Fibroblast of skin of right quadriceps (primary cell): ENCODE results near the gene RTL10.

Experiments
- DNase-seq: peaks from one replicate; pipeline ENCODE4 v3.0.0-alpha.2; 2013

Gene RTL10

DNA sequence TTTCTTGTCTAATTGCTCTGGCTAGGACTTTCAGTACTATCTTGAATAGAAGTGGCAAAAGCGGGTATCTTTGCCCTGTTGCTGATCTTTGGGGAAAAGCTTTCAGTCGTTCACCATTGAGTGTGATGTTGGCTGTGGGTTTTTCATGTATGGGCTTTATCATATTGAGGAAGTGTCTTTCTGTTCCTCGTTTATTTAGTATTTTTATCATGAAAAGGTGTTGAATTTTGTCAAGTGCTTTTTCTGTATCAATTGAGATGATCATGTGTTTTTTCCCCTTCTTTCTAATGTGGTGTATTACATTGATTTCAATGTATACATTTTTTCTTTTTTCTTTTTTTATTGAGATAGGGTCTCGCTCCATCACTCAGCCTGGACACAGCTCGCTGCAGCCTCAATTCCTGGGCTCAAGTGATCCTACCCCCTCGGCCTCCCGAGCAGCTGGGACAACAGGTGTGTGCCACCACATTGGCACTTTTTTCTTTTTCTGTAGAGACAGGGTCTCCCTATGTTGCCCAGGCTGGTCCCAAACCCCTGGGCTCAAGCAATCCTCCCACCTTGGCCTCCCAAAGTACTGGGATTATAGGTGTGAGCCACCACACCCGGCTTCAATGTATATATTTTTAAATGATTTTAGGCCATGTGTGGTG is 5.3 kb upstream of the RTL10 start:
- DNase-seq, result no peak

GRCh38 chr22:19857382-19857781 is 2.7 kb upstream of the RTL10 start:
- no peak for DNase-seq

- DNase-seq, result peak; percentile 50
Measured at GRCh38 chr22:19855504-19856409, 1.1 kb upstream of the RTL10 start.

GRCh38 chr22:19853879-19854777 is 546 bp downstream of the RTL10 start:
- no peak for DNase-seq

DNA sequence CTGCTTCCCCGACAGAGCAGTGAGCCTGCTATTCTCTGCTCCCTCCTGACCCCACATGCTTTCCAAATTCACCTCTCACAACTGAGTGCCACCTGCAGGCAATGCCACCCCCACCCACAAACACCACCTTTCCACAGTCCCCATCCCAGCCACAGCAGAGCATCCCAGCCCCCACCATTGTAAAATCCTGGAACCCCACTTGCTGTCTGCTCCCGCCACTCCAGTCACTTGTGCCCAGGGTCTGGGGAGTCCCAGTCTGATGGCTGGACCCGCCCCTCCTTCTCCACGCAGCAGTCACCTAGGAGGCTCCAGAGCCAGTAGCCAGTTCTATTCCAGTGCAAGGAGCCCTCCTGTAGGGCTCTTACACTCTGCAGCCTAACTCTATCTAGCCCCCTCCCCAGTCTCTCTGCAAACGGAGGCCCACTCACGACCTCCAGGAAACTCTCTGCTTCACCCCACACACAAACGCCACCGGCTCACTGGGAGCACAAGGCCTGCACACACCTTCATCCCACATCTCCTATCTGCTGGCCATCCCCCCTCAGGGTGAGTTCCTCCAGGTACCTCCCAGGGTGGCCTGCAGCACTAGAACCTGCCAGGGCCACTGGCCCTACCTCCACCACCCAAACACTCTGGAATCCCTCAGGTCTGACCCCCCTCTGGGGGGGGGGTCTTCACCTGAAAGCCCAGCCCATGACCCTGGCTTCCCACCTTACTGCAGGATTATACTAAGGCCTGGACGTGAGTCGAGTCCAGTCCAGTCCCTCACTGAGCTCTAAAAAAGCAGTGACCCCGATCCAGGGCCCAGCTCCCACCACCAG is 1.4 kb downstream of the RTL10 start:
- DNase-seq, result no peak

- DNase-seq, result no peak
Measured at GRCh38 chr22:19852177-19852781, 2.4 kb downstream of the RTL10 start.

- DNase-seq, result no peak
Measured at GRCh38 chr22:19851291-19852176, 3.1 kb downstream of the RTL10 start.

GRCh38 chr22:19850763-19851109 is 3.9 kb downstream of the RTL10 start:
- DNase-seq, result no peak

DNA sequence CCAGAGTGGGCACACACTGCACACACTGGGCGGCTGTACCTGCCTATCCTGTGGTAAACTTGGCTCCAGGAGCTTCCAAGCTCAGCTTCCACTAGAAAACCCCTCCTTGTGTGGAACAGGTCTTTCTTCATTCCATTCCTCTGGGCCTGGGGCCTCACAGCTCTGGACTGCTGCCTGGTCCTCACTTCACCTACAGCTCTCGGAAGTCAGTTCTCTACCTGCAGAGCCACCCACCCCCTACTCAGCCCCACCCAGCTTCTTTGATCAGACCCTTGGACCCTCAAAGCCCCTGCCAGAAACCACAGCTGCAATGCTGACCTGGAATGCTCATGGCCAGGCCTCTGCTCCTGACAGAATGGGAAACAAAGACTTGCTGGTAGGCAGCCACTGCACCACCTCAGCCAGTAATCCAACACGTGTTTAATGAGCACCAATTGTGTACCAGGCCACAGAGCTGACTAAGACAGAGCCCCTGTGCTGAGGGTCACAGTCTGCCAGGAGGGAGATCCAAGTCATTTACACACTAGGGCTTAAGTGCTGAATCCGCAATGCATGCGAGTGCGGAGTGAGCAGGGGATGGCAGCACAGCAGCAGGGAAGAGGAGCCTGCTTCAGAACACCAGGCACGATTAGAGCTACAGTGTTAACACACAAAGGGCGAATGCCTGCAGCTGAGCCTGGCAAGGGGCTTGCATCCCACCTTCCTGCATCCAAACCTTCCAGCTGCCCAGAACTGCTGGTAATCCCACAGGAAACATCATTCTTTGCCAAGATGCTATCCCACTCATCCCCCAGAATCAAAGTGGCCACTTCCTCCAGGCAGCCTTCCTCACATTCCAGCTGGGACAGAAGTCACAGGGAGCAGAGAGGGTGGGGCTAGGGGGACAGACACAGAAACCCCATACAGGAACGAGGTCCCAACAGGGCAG is 4.6 kb downstream of the RTL10 start:
- no peak for DNase-seq

DNA sequence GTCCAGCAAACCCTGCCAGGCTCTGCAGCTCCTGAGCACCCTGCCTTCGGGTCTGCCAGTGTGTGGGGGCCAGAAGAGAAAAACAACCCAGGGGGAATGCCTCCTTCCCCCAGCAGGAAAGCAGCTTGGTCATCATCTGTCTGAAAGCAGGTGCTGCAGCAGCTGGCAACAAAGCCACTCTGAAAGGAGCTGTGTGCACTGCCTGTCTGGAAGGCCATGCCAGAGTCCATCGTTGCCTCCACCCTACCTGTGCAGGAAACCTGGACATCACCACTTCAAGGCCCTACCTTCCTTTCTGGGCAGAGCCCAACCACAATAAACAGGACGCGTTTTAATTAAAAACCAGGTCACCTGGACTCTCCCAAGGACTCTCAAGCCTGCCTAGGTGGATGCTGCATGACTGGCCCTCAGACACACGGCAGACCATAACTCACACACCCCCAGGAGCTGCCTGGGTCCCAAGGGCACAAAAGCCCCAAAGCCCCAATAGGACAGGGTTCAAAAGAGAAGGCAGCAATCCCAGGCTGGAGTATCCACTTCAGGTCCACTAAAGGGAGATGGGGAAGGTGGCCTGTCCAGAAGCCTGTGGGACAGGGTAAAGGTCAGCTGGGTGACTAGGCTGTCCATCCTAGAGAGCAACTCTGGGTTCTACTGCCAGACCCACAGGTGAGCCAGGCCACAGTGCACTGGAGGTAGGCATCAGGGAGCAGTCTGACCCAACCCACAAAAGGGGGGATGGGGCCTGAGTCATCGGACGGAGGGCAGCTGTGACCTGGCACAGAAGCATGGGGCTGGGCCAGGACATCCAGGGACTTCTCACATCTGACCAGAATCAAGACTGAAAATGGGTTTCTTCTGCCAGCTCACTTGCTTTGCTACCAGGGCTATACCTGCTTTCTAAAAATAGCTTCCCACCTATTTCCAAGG is 6.1 kb downstream of the RTL10 start:
- no peak for DNase-seq

GRCh38 chr22:19847345-19847632 is 7.4 kb downstream of the RTL10 start:
- no peak for DNase-seq

- no peak for DNase-seq
Measured at GRCh38 chr22:19846620-19847344, 7.9 kb downstream of the RTL10 start.

GRCh38 chr22:19845054-19845722 is 9.5 kb downstream of the RTL10 start:
- DNase-seq, result no peak

DNA sequence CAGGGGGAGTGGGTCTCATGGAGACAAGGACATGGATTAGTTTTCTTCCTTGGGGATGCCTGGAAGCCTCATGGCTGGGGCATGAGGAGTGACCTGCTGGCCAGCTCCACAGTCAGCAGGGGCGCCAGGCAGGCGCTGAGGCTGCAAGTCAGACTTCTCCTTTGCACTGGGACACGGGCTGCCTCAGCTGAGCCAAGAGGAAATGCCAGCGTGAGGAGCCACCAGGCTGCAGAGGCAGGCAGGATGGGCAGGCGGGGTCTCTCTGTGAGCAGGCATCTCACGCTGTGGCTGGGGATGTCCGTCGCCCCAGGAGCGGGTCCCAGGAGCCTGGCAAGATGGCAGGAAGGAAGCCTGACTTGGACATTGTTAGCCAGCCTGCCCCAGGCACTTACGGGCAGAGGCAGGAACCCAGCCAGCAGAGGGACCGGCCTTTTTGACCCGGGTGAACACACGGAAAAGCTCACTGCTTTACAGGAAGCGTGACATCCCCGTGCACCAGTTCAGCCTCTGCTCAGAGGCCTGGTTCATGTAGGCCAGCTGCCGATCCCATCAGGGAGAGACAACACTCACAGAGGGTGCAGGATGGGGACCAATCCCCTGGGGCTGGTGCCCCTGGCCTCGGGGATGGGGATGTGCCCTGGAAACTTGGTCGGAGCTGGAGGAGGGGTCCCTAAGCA is 10.2 kb downstream of the RTL10 start:
- DNase-seq, result peak; percentile 18

GRCh38 chr22:19843857-19844376 is 10.8 kb downstream of the RTL10 start:
- DNase-seq, result no peak

DNA sequence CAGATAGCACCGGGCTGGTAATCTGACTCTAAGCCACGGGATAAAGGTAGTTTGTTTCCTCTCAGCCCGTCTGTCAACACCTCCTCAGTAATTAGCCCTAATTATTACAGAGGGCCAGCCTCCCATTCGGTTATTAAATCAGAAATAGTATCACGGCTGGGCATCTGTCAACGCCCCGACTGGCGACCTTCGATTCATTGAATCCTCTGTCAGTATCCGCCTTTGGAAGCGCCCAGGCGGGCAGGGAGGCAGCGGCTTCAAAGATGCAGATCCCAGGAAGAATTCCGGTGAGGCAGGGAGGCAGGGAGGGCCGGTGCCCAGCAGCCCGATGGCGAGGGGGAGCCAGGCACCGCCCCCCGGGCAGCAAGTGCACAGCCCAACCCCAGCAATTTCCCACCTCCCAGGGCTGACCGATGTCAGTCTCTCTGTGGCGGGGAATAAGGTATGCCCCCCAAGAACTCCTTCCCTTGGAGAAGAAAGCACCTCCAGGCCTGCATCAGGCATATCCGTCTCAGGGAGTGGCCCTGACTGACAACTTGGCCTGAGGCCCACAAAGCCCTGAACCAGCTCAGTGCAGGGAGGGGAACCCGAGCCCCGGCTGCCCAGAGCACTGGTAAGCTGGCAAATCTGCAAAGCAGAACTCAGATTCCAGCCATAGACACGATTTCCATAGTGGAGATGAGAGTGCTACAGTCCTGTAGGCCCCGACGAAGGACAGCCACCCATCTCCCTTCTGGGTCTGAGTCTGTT is 11.4 kb downstream of the RTL10 start:
- DNase-seq, result no peak
